Measurements from ENCODE around the gene ABCC1.
A peak's percentile ranks its signal among the peaks of the same experiment; 100 is the strongest.
"Not testable (repeated sequence)": the region's sequence is repeated elsewhere in the genome, so short reads cannot be mapped to it uniquely, and the experiment has no call there.

Gene ABCC1

DNA sequence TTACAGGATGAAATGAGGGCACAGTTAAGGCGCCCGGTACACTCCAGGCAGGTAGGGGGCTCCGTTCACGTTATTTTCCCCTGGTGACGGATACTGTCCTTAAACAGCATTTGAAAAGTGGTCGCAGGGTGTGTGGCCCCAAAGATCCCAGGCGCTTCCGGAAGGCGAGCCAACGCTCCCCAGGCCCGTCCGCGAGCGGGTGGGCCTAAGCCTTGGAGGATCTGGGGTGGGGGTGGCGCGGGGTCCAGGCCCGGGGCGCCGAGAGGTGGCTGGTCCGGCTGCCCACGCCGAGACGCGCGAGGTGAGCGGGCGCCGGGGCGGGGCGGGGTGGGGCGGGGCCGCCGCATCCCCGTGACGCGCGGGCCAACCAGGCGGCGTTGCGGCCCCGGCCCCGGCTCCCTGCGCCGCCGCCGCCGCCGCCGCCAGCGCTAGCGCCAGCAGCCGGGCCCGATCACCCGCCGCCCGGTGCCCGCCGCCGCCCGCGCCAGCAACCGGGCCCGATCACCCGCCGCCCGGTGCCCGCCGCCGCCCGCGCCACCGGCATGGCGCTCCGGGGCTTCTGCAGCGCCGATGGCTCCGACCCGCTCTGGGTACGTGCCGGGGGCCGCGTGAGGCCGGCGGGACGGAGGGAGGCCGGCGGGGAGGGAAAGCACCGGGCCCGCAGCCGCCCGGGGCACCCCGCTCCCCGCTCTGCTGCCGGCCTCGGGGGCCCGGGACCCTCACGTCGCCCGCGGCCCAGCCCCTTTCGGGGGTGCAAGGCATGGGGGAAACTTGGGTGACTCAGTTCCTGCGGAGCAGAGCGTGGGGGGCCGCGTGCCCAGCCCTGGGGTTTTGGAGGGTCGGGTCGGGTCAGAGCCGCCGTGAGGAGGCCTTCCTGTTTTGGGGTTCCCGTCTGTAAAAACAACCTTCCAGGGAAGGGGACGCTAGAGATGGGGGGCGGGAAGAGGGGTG, at the start of gene ABCC1:
Gene ABCC1 (plus strand): TSS at position 407 of the 951 bp plus-strand sequence. CDS start 136 bp downstream, at position 543.
- DNase-seq = peak in 1 of 2 experiments; percentile 18

DNA sequence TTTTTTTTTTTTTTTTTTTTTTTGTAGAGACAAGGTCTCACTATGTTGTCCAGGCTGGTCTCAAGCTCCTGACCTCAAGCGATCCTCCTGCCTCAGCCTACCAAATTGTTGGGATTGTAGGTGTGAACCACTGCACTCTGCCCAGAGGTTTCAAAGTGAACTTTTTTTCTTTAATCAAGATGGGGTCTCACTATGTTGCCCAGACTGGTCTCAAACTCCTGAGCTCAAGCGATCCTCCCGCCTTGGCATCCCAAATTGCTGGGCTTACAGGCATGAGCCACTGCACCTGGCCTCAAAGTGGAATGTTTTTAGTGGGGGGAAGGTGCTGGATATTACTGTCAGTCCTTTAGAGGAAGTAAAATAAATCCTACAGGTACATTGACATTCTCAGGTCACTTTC, 49.1 kb upstream of the ABCC1 start:
- DNase-seq = no peak

DNA sequence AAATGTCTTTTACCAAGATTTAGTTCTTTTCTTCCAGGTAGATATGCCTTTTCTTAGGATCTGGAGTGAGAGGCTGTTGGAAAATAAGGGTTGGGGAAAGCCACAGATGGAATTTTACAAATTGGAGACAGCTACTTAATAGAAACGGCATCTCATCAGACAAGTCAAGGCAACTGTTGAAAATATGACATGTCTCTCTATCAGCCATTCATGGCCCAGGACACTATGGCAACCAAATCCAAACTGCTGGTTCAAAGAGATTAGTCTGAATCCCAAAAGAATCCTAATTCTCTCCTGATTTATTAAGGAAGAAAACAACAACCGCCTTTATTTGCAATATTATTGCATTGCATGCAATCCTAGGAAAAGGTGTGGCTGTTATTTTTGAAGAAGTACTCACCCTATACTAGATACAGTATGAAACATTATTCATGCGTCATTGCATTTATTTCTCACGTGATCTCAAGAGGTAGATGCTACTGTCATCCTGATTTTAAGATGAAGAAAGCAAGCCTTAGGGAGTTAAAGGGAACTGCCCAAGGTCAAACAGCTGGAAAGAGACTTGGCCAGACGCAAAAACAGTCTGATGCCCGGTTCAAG, 48.4 kb upstream of the ABCC1 start:
- no peak for DNase-seq

DNA sequence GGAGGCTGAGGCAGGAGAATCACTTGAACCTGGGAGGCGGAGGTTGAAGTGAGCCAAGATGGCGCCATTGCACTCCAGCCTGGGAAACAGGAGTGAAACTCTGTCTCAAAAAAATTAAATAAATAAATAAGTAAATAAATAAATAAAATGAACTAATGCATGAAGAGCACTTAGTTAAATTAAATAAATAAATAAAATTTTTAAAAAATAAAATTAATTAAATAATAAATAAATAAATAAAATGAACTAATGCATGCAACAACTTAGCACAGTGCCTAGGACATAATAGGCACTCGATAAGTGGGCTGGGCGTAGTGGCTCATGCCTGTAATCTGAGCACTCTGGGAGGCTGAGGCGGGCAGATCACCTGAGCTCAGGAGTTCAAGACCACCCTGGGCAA, 45.5 kb upstream of the ABCC1 start:
- DNase-seq = no peak

DNA sequence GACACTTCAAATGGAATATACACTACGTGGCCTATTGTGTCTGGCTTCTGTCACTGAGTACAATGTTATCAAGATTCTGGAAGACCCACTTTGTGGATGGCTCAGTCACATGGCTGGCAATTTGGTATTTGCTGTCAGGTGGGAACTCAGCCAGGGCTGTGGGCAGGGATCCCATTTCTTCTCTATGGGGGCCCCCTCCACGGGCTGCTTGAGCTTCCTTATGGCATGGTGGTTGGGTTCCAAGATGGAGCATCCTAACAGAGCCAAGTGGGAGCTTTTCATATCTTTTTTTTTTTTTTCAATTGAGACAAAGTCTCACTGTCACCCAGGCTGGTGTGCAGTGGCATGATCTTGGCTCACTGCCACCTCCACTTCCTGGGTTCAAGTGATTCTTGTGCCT, 43.0 kb upstream of the ABCC1 start:
- no peak for DNase-seq

DNA sequence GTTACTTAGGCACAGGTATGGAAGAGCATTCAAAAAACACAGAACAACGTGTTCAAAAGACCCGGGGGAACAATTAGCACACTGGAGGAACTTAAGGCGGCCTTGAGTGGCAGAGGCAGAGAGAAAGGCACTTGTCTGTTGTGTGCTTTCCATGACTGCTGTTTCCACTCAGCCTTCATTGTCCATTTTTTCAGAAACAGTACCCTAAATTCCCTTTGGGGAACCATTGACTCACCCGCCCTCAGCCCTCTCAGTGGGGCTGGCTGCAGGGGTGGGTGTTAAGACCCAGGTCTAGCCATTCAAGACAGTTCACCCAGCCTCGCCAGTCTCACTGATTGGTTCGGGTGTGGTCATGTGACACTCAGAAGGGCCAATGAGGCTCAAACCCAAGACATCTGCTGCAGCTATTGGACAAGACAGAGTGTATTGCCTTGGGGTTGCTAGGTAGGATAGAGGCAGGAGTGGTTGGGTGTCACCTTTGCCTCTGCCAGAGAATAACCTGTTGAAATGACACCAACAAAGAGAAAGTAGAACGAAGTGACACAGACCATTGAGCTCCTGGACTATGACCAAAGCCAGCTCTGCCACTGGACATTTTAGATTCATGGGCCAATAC, 41.4 kb upstream of the ABCC1 start:
- DNase-seq = peak in 1 of 2 experiments; percentile 35

DNA sequence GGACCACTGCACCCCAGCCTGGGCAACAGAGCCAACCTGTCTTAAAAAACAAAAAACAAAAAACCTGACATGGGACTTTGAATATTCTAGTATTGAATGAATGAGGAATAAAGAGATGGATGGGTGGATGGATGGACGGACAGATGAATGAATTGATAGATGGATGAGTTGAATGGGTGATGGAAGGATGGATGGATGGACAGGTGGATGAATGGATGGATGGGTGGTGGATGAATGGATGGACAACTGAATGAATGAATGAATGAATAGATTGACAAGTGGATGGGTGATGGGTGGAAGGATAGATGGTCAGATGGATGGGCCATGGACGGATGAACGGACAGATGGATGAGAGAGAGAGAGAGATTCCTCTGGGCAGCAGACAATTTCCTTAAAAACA, 38.2 kb upstream of the ABCC1 start:
- DNase-seq = no peak

DNA sequence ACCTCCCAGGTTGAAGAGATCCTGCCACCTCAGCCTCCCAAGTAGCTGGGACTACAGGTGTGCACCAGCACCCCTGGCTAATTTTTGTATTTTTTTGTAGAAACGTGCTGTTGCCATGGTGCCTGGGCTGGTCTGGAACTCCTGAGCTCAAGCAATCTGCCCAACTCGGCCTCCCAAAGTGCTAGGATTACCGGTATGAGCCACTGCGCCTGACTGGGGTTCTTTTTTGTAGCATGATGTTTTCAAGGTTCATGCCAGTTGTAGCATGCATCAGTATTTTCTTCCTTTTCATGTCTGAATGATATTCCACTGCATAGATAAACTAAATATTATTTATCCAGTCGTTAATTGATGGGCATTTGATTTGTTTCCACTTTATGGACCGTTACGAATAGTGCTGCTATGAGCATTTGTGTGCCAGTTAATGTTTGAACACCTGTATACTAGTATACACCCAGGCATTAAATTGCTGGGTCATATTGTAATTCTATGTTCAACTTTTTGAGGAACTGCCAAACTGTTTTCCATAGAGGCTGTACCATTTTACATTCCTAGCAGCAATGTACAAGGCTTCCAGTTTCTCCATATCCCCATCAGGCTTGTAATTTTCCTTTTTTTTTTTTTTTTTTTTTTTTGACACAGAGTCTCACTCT, 36.2 kb upstream of the ABCC1 start:
- no peak for DNase-seq

DNA sequence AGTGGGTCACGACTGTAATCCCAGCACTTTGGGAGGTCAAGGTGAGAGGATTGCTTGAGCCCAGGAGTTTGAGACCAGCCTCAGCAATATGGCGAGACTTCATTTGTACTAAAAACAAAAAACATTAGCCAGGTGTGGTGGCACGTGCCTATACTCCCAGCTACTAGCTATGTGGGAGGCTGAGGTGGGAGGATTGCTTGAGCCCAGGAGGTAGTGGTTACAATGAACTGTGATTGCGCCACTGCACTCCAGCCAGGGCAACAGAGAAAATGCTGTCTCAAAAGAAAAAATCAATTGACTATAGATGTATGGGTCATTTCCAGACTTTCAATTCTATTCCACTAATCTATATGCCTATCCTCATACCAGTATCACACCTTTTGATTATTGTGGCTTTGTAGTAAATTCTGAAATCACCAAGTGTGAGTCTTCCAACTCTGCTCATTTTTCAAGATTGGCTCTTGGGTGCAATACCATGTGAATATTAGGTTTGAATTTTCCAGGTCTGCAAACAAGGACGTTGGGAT, 33.8 kb upstream of the ABCC1 start:
- no peak for DNase-seq

DNA sequence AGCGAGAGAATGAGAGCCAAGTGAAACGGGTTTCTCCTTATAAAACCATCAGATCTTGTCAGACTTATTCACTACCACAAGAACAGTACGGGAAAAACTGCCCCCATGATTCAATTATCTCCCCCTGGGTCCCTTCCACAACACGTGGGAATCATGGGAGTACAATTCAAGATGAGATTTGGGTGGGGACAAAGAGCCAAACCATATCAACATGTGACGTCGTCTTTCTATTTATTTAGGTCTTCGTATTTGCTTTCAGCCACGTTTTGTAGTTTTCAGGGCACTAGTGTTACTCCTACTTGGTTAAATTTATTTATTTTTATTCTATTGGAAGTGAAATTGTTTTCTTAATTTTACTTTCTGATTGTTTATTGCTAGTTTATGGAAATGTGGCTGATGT, 33.1 kb upstream of the ABCC1 start:
- no peak for DNase-seq

DNA sequence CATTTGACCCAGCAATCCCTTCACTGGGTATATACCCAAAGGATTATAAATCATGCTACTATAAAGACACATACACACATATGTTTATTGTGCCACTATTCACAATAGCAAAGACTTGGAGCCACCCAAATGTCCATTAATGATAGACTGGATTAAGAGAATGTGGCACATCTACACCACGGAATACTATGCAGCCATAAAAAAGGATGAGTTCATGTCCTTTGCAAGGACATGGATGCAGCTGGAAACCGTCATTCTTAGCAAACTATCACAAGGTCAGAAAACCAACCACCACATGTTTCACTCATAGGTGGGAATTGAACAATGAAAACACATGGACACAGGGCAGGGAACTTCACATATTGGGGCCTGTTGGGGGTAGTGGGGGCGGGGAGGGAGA, 31.1 kb upstream of the ABCC1 start:
- not testable (repeated sequence) for DNase-seq

DNA sequence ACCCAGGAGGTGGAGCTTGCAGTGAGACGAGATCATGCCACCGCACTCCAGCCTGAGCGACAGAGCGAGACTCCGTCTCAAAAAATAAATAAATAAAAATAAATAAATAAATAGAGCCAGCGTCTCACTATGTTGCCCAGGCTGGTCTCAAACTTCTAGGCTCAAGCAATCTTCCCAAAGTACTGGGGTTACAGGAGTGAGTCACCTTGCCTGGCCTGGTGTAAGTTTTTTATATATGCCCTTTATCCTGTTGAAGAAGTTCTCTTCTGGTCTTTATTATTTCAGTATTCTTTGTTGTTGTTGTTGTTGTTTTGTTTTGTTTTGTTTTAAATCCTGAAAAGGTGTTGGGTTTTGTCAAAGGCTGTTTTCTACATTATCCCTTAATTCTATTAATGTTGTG, 30.1 kb upstream of the ABCC1 start:
- DNase-seq = no peak

DNA sequence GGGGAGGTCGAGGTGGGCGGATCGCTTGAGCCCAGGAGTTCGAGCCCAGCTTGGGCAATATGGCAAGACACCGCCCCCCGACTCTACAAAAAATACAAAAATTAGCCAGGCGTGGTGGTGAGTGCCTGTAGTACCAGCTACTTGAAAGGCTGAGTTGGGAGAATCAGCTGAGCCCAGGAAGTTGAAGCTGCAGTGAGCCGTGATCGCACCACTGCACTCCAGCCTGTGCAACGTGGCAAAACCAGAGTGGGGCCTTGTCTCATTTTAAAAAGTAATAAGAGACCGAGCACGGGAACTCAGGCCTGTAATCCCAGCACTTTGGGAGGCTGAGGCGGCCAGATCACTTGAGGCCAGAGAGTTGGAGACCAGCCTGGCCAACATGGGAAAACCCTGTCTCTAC, 24.4 kb upstream of the ABCC1 start:
- DNase-seq = no peak

DNA sequence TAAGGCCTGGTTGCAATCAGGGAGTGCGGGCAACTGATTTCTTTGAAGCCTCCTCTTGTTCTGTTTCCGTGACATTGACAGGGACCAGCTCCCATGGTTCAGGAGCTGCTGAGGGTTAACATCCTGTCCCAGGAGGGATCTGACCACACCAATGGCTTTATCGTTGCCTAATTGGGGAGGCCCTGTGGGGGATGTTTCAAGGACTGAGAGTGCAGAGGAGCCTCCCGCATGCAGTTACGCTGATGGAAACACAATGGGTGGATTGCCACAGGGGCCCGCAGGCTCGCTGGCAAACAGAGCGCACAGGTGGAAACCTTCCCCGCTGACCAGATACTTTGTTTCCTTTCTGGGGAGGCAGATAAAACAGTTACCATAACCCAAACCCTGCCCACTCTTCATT, 23.8 kb upstream of the ABCC1 start:
- no peak for DNase-seq

DNA sequence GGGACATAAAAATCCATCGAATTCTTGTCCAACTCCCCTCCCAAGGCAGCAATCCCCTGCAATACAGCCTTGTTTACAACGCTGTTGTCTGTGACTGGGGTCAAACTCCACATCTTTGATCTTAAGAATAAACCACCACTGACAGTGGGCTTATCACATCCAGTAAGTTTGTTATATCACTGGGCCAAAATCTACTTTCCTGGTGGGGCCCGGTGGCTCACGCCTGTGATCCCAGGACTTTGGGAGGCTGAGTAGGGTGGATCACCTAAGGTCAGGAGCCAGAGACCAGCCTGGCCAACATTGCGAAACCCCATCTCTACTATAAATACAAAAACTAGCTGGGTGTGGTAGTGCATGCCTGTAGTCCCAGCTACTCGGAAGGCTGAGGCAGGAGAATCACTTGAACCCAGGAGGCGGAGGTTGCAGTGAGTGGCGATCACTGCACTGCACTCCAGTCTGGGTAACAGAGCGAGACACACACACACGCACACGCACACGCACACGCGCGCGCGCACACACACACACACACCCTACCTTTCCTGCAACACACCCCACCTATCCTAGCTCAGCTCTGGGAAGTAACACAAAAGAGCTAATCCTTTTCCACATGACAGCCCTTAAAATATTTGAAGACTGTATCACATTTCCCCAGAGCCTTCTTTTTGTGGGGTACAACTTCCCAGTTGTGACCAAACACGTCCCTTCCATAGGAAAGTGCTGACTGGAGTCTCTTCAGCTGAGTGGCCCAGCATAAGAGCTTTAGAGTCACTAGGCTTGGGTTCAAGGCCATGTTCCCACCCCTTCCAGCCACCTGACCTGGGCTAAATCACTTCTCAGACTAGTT, 20.9 kb upstream of the ABCC1 start:
- no peak for DNase-seq

DNA sequence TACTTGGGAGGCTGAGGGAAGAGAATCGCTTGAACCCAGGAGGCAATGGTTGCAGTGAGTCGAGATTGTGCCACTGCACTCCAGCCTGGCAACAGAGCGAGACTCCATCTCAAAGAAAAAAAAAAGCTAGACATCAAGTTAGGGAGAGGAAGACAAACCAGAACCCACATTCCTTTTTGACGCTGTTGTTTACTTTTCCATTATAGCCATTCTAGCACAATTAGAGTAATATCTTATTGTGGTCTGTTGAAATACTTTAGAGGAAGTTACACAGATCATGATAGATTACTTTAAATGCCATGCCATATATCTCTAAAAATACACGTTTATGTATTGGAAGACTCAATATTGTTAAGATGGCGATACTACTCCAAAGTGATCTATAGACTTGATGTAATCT, 16.5 kb upstream of the ABCC1 start:
- no peak for DNase-seq

DNA sequence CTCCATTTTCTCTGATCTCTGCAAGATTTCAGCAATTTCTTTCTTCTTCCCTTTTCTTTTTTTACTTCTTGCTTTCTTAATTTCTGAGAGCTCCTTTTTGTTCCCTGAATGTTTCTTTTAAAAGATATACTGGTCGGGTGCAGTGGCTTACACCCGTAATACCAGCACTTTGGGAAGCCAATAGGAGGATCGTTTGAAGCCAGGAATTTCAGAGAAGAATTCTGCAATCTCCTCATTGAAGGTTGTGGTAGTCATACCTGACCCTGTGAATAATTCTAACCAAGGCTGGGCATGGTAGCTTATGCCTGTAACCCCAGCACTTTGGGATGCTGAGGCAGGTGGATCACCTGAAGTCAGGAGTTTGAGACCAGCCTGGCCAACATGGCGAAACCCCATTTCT, 15.6 kb upstream of the ABCC1 start:
- DNase-seq = no peak

DNA sequence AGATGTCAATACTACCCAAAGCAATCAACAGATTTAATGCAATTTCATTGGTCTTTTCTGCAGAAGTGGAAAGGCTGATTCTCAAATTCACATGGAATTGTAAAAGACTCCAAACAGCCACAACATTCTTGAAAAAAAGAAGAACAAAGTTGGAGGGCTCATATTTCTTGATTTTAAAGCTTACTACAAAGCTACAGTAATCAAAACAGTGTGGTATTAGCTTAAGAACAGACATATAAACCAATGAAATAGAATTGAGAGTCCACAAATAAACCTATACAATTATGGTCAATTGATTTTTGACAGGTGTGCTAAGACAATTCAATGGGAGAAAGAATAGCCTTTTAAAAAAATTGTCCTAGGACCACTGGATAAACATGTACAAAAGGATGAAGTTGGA, 14.4 kb upstream of the ABCC1 start:
- DNase-seq = no peak

DNA sequence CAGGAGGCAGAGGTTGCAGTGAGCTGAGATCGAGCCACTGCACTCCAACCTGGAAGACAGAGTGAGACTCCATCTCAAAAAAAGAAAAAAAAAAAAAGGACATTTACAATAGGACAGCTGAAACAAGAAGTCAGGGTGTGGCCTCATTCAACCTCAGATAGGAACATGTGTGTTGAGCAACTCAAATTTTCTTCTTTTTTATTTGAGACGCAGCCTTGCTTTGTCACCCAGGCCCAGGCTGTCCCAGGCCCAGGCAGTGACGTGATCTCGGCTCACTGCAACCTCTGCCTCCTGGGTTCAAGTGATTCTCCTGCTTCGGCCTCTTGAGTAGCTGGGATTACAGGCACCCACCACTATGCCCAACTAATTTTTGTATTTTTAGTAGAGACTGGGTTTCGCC, 12.6 kb upstream of the ABCC1 start:
- DNase-seq = not testable (repeated sequence)

DNA sequence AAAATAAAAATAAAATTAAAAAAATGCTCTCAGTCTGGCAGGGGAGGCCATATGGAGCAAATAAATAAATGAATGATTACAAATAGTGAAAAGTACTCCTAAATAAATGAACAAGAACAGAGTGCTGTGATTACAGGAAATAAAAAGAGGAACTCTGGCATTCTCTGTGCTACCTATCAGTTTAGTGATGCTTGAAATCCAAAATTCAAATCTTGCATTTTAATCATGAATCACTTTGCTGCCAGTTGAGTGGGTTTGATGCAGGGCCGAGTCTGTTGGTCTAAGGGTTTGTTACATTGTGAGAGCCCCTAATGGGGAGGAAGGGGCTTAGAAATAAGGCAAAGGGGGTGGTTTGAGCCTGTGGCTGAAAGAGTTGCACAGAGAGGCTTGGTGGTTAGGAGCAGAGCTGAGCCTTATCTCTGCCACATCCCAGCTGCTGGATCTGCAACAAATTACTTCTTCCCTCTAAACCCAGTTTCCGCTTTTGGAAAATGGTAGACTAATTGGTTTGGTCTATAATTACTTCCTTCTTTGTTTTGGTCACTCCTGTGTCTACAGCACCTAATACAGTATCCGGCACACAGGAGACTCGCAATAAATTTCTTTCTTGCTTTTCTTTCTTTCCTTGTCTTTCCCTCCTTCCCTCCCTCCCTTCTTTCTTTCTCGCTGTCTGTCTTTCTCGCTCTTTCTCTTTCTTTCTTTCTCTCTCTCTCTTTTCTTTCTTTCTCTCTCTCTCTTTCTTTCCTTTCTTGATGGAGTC, 6.3 kb upstream of the ABCC1 start:
- DNase-seq = no peak

DNA sequence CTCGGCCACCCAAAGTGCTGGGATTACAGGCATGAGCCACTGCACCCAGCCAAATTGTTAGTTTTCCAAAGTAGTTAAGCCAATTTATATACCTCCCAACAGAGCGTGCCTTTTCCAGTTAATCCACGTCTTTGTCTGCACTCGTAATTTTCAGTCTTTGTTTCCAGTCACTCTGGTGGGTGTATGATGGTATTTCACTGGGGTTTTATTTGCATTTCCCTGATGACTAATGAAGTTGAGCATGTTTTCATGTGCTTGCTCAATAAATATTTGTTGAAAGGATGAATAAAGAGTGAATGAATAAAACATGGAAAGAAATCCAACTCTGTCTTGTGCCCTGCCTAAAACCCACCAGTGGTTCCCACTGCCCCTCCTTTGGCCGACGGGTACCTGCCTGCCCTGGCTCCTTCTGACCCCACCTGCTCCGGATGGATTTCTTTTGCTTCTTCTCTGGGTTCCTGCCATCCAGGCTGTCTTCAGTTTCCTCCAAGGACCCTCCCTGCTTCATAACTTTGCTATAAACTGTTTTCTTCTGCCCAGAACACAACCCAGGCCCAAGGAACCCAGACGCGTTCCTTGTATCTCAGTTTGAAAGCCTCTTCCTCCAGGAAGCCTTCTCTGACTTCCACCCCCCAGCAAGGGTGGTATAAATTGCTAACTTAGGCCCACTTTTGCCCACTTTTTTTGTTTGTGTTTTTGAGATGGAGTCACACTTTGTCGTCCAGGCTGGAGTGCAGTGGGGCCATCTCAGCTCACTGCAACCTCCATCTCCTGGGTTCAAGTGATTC, 3.0 kb upstream of the ABCC1 start:
- no peak for DNase-seq

Measured in SW 1271 (cell line).